NCI-H510A treated with DMSO at 0.1 percent for 48 hours (cell line): ENCODE measurements around the gene FIGNL2.
"Not testable (repeated sequence)": the region's sequence is repeated elsewhere in the genome, so short reads cannot be mapped to it uniquely, and the experiment has no call there.

Source experiments
- DNase-seq: peaks from one replicate; lab custom pipeline; 2025; lab: John Stamatoyannopoulos, UW

FIGNL2 gene, protein sequence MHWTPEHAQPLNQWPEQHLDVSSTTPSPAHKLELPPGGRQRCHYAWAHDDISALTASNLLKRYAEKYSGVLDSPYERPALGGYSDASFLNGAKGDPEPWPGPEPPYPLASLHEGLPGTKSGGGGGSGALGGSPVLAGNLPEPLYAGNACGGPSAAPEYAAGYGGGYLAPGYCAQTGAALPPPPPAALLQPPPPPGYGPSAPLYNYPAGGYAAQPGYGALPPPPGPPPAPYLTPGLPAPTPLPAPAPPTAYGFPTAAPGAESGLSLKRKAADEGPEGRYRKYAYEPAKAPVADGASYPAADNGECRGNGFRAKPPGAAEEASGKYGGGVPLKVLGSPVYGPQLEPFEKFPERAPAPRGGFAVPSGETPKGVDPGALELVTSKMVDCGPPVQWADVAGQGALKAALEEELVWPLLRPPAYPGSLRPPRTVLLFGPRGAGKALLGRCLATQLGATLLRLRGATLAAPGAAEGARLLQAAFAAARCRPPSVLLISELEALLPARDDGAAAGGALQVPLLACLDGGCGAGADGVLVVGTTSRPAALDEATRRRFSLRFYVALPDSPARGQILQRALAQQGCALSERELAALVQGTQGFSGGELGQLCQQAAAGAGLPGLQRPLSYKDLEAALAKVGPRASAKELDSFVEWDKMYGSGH

GRCh38 chr12:51848326-51848727 is at the start of gene FIGNL2:
FIGNL2 (minus strand) TSS chr12:51848718; CDS start chr12:51822413, 26,305 bp downstream.
- no peak for DNase-seq

GRCh38 chr12:51897181-51897580 is 48.7 kb upstream of the FIGNL2 start:
- DNase-seq = no peak

- no peak for DNase-seq
These were observed 47.7 kb upstream of the FIGNL2 start for GRCh38 chr12:51896236-51896635.

DNA sequence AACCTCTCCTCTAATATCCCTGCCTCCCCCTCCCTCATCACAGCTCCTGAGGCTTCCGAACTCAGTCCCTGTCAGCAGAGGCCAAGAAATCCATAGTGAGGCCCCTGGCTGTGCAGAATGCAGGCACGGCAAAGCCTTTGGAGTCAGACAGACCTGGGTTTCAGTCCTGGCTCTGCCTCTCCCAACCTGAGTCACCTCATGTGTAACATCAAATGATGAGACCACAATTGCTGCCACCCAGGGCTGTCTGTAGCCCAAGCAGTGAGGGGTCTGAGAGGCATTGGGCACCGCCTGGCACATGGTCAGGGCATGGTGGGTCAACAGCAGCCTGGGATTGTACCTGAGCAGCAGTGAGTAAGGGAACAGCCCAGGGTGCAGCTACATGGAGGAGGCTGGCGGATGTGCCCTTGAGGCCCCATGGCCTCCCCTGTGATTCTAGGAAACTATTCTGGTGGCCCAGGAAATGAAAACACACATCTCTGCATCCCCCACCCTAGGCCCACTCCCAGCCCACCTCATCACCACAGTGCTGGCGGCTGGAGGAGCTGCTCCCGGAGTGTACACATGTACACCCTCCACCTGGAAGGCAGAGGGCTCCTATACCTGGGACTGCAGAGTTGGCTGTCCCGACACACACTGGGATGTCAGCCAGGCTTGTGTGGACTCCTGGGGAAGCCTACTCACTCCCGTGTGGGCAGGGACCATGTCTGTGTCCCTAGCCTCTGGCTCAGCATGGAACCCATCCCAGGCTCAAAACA is 47.0 kb upstream of the FIGNL2 start:
- no peak for DNase-seq

GRCh38 chr12:51893786-51894185 is 45.3 kb upstream of the FIGNL2 start:
- no peak for DNase-seq

DNA sequence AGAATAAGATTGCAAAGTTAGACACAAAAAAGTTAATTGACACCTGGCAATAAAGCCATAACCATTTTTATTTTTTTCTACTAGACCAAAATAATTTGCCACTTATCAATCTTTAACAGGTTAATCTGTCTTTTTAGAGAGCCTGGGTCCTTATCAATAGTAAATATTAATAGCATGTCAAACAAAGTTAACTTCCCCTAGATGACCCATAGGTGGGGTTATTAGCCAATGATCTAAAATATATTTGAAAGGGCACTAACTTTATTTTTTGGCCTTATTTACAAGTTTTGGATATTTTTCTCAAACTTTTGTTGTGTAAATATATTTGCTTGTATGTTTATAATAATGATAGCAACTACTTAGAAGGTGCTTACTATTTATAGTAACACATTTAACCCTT is 43.3 kb upstream of the FIGNL2 start:
- DNase-seq = no peak

DNA sequence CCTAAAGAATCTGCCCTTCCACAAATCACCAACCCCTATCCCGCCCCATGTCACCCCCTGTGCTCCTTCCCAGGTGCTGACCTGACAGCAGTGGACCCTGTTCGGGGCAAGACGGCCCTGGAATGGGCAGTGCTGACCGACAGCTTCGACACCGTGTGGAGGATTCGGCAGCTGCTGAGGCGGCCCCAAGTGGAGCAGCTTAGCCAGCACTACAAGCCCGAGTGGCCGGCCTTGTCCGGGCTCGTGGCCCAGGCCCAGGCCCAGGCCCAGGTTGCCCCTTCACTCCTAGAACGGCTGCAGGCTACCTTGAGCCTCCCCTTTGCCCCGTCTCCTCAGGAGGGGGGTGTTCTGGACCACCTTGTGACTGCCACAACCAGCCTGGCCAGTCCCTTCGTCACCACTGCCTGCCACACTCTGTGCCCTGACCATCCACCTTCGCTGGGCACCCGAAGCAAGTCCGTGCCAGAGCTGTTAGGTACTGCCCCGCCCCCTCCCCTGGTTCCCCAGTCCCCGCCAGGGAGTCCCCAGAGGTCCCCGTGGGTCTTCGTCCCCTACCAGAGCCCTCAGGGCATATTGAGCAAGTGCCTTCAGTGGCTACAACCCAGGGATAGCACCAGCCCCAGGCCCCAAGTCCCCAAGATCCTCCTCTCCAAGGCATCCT is 42.1 kb upstream of the FIGNL2 start:
- no peak for DNase-seq

- no peak for DNase-seq
These were observed 41.6 kb upstream of the FIGNL2 start for GRCh38 chr12:51890133-51890464.

- no peak for DNase-seq
These were observed 41.0 kb upstream of the FIGNL2 start for GRCh38 chr12:51889216-51890132.

GRCh38 chr12:51888316-51889215 is 40.0 kb upstream of the FIGNL2 start:
- no peak for DNase-seq

GRCh38 chr12:51887476-51888315 is 39.2 kb upstream of the FIGNL2 start, which contains the start of gene ANKRD33:
ANKRD33 (plus strand) TSS chr12:51888103; CDS start chr12:51888187, 84 bp downstream.
- no peak for DNase-seq

- no peak for DNase-seq
These were observed 37.6 kb upstream of the FIGNL2 start for GRCh38 chr12:51886021-51886710.

GRCh38 chr12:51885294-51886020 is 36.9 kb upstream of the FIGNL2 start:
- DNase-seq = not testable (repeated sequence)

GRCh38 chr12:51884676-51885229 is 36.2 kb upstream of the FIGNL2 start:
- no peak for DNase-seq

- no peak for DNase-seq
These were observed 35.6 kb upstream of the FIGNL2 start for GRCh38 chr12:51883998-51884675.

DNA sequence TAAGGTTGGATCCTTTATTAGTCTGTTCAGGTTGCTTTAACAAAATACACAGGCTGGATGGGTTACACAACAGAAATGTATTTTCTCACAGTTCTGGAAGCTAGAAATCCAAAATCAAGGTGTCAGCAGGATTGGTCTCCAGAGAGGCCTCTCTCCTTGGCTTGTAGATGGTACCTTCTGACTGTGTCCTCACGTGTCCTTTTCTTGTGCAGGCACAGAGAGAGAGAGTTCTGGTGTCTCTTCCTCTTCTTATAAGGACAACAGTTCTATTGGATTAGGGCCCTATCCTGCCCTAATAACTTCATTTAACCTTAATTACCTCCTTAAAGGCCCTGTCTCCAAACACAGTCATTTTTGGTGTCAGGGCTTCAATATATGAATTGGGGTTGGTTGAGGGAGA is 34.8 kb upstream of the FIGNL2 start:
- DNase-seq = no peak

- DNase-seq = no peak
These were observed 30.6 kb upstream of the FIGNL2 start for GRCh38 chr12:51879102-51879501.
